Liver (tissue), 3 donors: ENCODE results near the gene NOPCHAP1.

Experiments
- CTCF ChIP-seq: fragments of 150-350 bp; IDR thresholded peaks from 2 replicates; pipeline ENCODE4 v1.5.1; 2017; ENCODE audit warnings: improper control_type of control experiment, low read depth, low read length; ENCODE audit not compliant: missing input control
- FOXA1 ChIP-seq: IDR thresholded peaks from 2 replicates; pipeline ENCODE4 v1.6.1; 2016; ENCODE audit warnings: antibody characterized with exemption
- RAD21 ChIP-seq, 2 donors: IDR thresholded peaks; 2 replicates each; pipeline ENCODE4 v1.6.1; 2016; ENCODE audit warnings: antibody characterized with exemption in 2 of 2, mild to moderate bottlenecking in 2 of 2
- REST ChIP-seq: IDR thresholded peaks from 2 replicates; pipeline ENCODE4 v1.6.1; 2016; ENCODE audit warnings: antibody characterized with exemption, mild to moderate bottlenecking
- YY1 ChIP-seq: IDR thresholded peaks from 2 replicates; pipeline ENCODE4 v1.6.1; 2016; ENCODE audit warnings: antibody characterized with exemption, mild to moderate bottlenecking
- donor health status: healthy.
- donor health status: healthy.

- TF ChIP-seq CTCF (no peak), YY1 (no peak), RAD21 (IDR thresholded peaks at IDR 0.05) (no peak), FOXA1 (no peak), REST (no peak)
Measured at GRCh38 chr12:104939089-104939488, 47.0 kb upstream of the NOPCHAP1 start.
